Tibial nerve (tissue), 3 donors: ENCODE data around the gene GDF9.

Experiments
- CTCF ChIP-seq, 5 experiments: fragments of 200-600 bp in 3 of 5; fragments of 450-650 bp in 2 of 5; sonication (generic) in 3 of 5; IDR thresholded peaks; one replicate each; pipeline ENCODE4 v1.5.1; 2016 to 2019; ENCODE audit warnings: antibody characterized with exemption in 5 of 5, mild to moderate bottlenecking in 3 of 5, moderate library complexity in 2 of 5
- POLR2A ChIP-seq, 2 donors: fragments of 450-650 bp; IDR thresholded peaks; one replicate each; pipeline ENCODE4 v1.6.1; 2017; ENCODE audit warnings: antibody characterized with exemption in 2 of 2, mild to moderate bottlenecking in 2 of 2, moderate library complexity in 2 of 2

GRCh38 chr5:132898094-132898493, 31.8 kb upstream of the GDF9 start:
- TF ChIP-seq CTCF (IDR thresholded peaks at IDR 0.05) (no peak), POLR2A (IDR thresholded peaks at IDR 0.05) (no peak)
